HT-29 (cell line): ENCODE data around the gene PLEKHA5. TPM values are rescaled to one million over a fixed set of nuclear protein-coding genes. Genes with fewer than 3 reads are reported as not detected.
A peak's percentile ranks its signal among the peaks of the same experiment; 100 is the strongest.
"Not testable (repeated sequence)": the region's sequence is repeated elsewhere in the genome, so short reads cannot be mapped to it uniquely, and the experiment has no call there.

Experiments used
- DNase-seq: peaks from one replicate; pipeline ENCODE4 v3.0.0-alpha.2; 2015; ENCODE audit warnings: low spot score
- total RNA-seq: library from RNA; depleted of rRNA; stranded (reverse); fragments of >200 nt; shearing (Covaris generic); gene quantifications from 2 replicates; pipeline ENCODE4 v1.2.3, GENCODE V29; 2014

Gene PLEKHA5
- total RNA-seq, 1 experiment from 2014 or later, result 19.9 TPM

GRCh38 chr12:19168644-19169043 lies 39.1 kb downstream of the PLEKHA5 start:
- DNase-seq, result no peak

- DNase-seq, result no peak
Observed at GRCh38 chr12:19169222-19169621, 39.7 kb downstream of the PLEKHA5 start.

- not testable (repeated sequence) for DNase-seq
Observed at GRCh38 chr12:19170286-19170685, 40.8 kb downstream of the PLEKHA5 start.

- DNase-seq, result no peak
Observed at GRCh38 chr12:19171731-19172130, 42.2 kb downstream of the PLEKHA5 start.

GRCh38 chr12:19177754-19178153 lies 48.2 kb downstream of the PLEKHA5 start:
- no peak for DNase-seq

- no peak for DNase-seq
Observed at GRCh38 chr12:19179986-19180385, 50.5 kb downstream of the PLEKHA5 start.

- no peak for DNase-seq
Observed at GRCh38 chr12:19181666-19182426, 52.3 kb downstream of the PLEKHA5 start.

GRCh38 chr12:19183121-19183838 lies 53.7 kb downstream of the PLEKHA5 start:
- DNase-seq, result peak; percentile 26

GRCh38 chr12:19185262-19185929 lies 55.9 kb downstream of the PLEKHA5 start:
- DNase-seq, result no peak

- peak; percentile 84 for DNase-seq
Observed at GRCh38 chr12:19186722-19187661, 57.5 kb downstream of the PLEKHA5 start.

GRCh38 chr12:19189522-19189921 lies 60.0 kb downstream of the PLEKHA5 start:
- DNase-seq, result no peak

GRCh38 chr12:19190292-19191031 lies 60.9 kb downstream of the PLEKHA5 start:
- DNase-seq, result no peak

- DNase-seq, result no peak
Observed at GRCh38 chr12:19191089-19191488, 61.6 kb downstream of the PLEKHA5 start.

GRCh38 chr12:19191563-19191962 lies 62.0 kb downstream of the PLEKHA5 start:
- no peak for DNase-seq

- no peak for DNase-seq
Observed at GRCh38 chr12:19192710-19193109, 63.2 kb downstream of the PLEKHA5 start.

GRCh38 chr12:19194963-19195362 lies 65.4 kb downstream of the PLEKHA5 start:
- no peak for DNase-seq

- no peak for DNase-seq
Observed at GRCh38 chr12:19196959-19197630, 67.6 kb downstream of the PLEKHA5 start.

- no peak for DNase-seq
Observed at GRCh38 chr12:19198272-19198671, 68.7 kb downstream of the PLEKHA5 start.

- no peak for DNase-seq
Observed at GRCh38 chr12:19199332-19199731, 69.8 kb downstream of the PLEKHA5 start.

- no peak for DNase-seq
Observed at GRCh38 chr12:19200261-19200660, 70.7 kb downstream of the PLEKHA5 start.
